Measurements from ENCODE around the gene SLC5A4.

SLC5A4 gene

DNA sequence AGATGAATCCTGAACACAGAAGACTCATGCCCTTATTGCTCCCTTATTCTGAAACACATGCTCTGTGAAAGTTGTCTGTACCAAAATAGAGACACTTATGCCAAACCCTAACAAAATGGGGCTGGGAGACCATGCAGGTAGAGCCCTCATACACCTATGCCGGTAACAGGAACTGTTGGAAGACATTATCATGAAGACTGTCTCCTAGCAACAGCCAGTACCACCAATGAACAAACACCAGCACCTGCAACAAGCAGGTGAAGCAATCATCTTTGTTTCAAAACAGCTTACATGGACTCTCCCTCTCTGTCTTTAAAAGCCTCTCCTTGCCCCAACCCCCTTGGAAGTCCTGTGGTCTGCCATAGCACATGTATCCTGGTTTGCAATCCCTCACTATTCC is 17.2 kb downstream of the SLC5A4 start:
- Histone ChIP-seq H3K9ac (ENCODE audit: low read length) (no peak overlapping the region), H3F3A (ENCODE audit: insufficient read depth, low read length) (no peaks in the 10 kb centered on the region), H2AFZ (ENCODE audit: low read length) (no peak overlapping the region), H3K79me2 (ENCODE audit: low read length) (no peaks in the 10 kb centered on the region), H3K4me2 (ENCODE audit: low read depth, low read length) (no peak overlapping the region), H4K20me1 (ENCODE audit: insufficient read depth, low read length) (no peaks in the 10 kb centered on the region), H3K27me3 (replicated peaks; ENCODE audit: insufficient read depth, low read length) (no peaks in the 10 kb centered on the region), H3K27ac (ENCODE audit: low read length) (no peak overlapping the region), H3K9me3 (replicated peaks; ENCODE audit: insufficient read depth, low read length) (no peaks in the 10 kb centered on the region), H3K36me3 (replicated peaks; ENCODE audit: insufficient read depth, low read length) (no peaks in the 10 kb centered on the region), H3K9me2 (replicated peaks; ENCODE audit: insufficient read depth, low read length) (no peaks in the 10 kb centered on the region), H3K4me1 (ENCODE audit: low read length) (no peaks in the 10 kb centered on the region), H3K4me3 (ENCODE audit: low read length) (no peak overlapping the region)
- no peak for TF ChIP-seq EZH2 (optimal IDR thresholded peaks at IDR 0.05; ENCODE audit: low read depth, low read length)
- TF ChIP-seq EZH2phosphoT487 (IDR thresholded peaks at IDR 0.05; ENCODE audit: low read length) = no peak
- TF ChIP-seq, protein P1, sequence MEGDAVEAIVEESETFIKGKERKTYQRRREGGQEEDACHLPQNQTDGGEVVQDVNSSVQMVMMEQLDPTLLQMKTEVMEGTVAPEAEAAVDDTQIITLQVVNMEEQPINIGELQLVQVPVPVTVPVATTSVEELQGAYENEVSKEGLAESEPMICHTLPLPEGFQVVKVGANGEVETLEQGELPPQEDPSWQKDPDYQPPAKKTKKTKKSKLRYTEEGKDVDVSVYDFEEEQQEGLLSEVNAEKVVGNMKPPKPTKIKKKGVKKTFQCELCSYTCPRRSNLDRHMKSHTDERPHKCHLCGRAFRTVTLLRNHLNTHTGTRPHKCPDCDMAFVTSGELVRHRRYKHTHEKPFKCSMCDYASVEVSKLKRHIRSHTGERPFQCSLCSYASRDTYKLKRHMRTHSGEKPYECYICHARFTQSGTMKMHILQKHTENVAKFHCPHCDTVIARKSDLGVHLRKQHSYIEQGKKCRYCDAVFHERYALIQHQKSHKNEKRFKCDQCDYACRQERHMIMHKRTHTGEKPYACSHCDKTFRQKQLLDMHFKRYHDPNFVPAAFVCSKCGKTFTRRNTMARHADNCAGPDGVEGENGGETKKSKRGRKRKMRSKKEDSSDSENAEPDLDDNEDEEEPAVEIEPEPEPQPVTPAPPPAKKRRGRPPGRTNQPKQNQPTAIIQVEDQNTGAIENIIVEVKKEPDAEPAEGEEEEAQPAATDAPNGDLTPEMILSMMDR (IDR thresholded peaks at IDR 0.05; ENCODE audit: low read length) = no peak
- DNase-seq = no peak

DNA sequence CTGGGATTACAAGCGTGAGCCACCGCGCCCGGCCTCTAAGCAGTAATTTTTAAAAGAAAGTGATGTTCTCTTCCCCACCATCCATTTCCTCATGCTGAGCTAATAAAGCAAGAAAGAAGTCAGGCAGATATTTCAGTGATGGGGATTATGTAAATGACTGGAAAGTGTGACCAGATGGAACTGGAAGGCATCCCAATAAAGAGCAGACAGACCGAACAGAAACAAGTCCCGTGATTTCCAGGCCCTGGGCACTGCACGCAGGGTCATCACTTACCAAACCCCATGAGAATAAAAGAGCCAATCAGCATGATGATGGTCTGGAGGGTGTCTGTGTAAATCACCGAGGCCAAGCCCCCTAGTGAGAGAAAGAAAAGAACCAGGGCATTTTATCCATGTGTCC is 18.2 kb downstream of the SLC5A4 start:
- Histone ChIP-seq H3K4me1 (ENCODE audit: low read length) (no peaks in the 10 kb centered on the region), H3K9ac (ENCODE audit: low read length) (no peak overlapping the region), H4K20me1 (ENCODE audit: insufficient read depth, low read length) (no peaks in the 10 kb centered on the region), H3K27ac (ENCODE audit: low read length) (no peak overlapping the region), H3K36me3 (replicated peaks; ENCODE audit: insufficient read depth, low read length) (no peaks in the 10 kb centered on the region), H3K27me3 (replicated peaks; ENCODE audit: insufficient read depth, low read length) (no peaks in the 10 kb centered on the region), H2AFZ (ENCODE audit: low read length) (no peak overlapping the region), H3K4me2 (ENCODE audit: low read depth, low read length) (no peak overlapping the region), H3K9me3 (replicated peaks; ENCODE audit: insufficient read depth, low read length) (no peaks in the 10 kb centered on the region), H3K79me2 (ENCODE audit: low read length) (no peaks in the 10 kb centered on the region), H3F3A (ENCODE audit: insufficient read depth, low read length) (no peaks in the 10 kb centered on the region), H3K4me3 (ENCODE audit: low read length) (no peak overlapping the region), H3K9me2 (replicated peaks; ENCODE audit: insufficient read depth, low read length) (no peaks in the 10 kb centered on the region)
- DNase-seq = no peak
- TF ChIP-seq EZH2phosphoT487 (IDR thresholded peaks at IDR 0.05; ENCODE audit: low read length) = no peak
- no peak for TF ChIP-seq EZH2 (optimal IDR thresholded peaks at IDR 0.05; ENCODE audit: low read depth, low read length)
- TF ChIP-seq, protein P1 (IDR thresholded peaks at IDR 0.05; ENCODE audit: low read length) = no peak

DNA sequence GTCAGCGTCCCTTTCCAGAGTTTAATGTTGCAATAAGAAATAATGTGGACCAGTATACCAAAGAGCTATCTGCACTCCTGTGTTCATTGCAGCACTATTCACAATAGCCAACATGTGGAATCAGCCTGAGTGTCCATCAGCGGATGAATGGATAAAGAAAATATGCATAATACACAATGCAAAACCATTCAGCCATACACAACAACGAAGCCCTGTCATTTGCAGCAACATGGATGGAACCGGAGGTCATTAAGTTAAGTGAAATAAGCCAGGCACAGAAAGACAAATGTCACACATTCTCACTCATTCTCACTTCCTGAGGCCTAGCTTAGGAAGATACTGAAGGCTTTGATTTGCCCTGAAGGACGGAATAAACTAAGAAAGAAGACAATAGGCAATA is 22.1 kb downstream of the SLC5A4 start:
- DNase-seq = no peak
- TF ChIP-seq EZH2phosphoT487 (IDR thresholded peaks at IDR 0.05; ENCODE audit: low read length) = no peak
- no peak for TF ChIP-seq EZH2 (optimal IDR thresholded peaks at IDR 0.05; ENCODE audit: low read depth, low read length)
- TF ChIP-seq, protein P1 (IDR thresholded peaks at IDR 0.05; ENCODE audit: low read length) = no peak
- no peaks in the 10 kb centered on the region for H3K9me3 ChIP-seq (replicated peaks; ENCODE audit: insufficient read depth, low read length)
- H3K4me2 ChIP-seq (ENCODE audit: low read depth, low read length) = no peak overlapping the region
- H3K36me3 ChIP-seq (replicated peaks; ENCODE audit: insufficient read depth, low read length) = no peaks in the 10 kb centered on the region
- no peaks in the 10 kb centered on the region for H3K4me1 ChIP-seq (ENCODE audit: low read length)
- no peaks in the 10 kb centered on the region for H4K20me1 ChIP-seq (ENCODE audit: insufficient read depth, low read length)
- H3K27ac ChIP-seq (ENCODE audit: low read length) = no peak overlapping the region
- no peaks in the 10 kb centered on the region for H3K9me2 ChIP-seq (replicated peaks; ENCODE audit: insufficient read depth, low read length)
- H3K4me3 ChIP-seq (ENCODE audit: low read length) = no peak overlapping the region
- no peaks in the 10 kb centered on the region for H3K79me2 ChIP-seq (ENCODE audit: low read length)
- H2AFZ ChIP-seq (ENCODE audit: low read length) = no peak overlapping the region
- no peaks in the 10 kb centered on the region for H3F3A ChIP-seq (ENCODE audit: insufficient read depth, low read length)
- no peaks in the 10 kb centered on the region for H3K27me3 ChIP-seq (replicated peaks; ENCODE audit: insufficient read depth, low read length)
- no peak overlapping the region for H3K9ac ChIP-seq (ENCODE audit: low read length)

All from MM.1S (cell line).